Measurements from ENCODE around the gene CLCN7. TPM values are rescaled to one million over a fixed set of nuclear protein-coding genes. Genes with fewer than 3 reads are reported as not detected.
"Not testable (repeated sequence)": the region's sequence is repeated elsewhere in the genome, so short reads cannot be mapped to it uniquely, and the experiment has no call there.

Gene CLCN7
- total RNA-seq, 2 donors from 2014 or later = 27.2 to 115 TPM

DNA sequence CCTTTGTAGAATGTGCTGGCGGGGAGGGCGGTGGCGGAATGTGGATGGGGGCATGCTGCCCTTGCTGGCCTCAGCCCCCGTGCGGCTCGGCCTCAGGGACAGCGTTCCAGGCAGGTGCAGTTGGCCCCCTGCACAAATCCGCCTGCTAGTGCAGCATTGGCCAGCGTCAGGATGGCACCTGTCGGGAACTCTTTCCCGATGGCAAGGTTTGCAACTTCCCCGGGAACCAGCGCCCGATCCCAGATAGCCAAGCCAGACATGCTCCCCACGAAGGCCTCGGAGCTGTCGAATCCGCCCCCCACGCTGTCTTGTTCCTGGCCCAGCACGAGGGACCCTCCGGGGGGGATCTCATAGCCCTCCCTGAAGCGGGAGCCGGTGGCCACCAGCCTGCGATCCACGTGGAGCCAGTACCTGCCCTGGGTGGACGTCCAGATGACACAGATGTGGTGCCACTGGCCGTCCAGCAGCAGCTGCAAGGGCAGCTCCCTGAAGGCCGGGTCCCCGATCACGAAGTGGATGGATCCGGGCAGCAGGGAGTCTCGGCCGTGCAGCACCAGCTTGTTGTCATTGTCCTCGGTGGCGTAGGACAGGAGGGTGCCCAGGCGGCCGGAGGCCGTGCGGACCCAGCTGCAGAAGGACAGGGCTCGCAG, 11.1 kb upstream of the CLCN7 start:
- no peaks in the 10 kb centered on the region for H3K9me3 ChIP-seq
- H3K4me3 ChIP-seq = no peak overlapping the region
- intact Hi-C loops (cut with DNase I) = no loop called here
- 75 to 91% methylated on average over 15 to 29 of the region's 40 CpGs for WGBS, 2 donors
- H3K4me1 ChIP-seq = no peaks in the 10 kb centered on the region
- H3K27me3 ChIP-seq = no peaks in the 10 kb centered on the region
- TF ChIP-seq, protein P1, sequence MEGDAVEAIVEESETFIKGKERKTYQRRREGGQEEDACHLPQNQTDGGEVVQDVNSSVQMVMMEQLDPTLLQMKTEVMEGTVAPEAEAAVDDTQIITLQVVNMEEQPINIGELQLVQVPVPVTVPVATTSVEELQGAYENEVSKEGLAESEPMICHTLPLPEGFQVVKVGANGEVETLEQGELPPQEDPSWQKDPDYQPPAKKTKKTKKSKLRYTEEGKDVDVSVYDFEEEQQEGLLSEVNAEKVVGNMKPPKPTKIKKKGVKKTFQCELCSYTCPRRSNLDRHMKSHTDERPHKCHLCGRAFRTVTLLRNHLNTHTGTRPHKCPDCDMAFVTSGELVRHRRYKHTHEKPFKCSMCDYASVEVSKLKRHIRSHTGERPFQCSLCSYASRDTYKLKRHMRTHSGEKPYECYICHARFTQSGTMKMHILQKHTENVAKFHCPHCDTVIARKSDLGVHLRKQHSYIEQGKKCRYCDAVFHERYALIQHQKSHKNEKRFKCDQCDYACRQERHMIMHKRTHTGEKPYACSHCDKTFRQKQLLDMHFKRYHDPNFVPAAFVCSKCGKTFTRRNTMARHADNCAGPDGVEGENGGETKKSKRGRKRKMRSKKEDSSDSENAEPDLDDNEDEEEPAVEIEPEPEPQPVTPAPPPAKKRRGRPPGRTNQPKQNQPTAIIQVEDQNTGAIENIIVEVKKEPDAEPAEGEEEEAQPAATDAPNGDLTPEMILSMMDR (IDR thresholded peaks at IDR 0.05) = no peak
- no peak for TF ChIP-seq POLR2A (IDR thresholded peaks at IDR 0.05)
- H3K36me3 ChIP-seq (replicated peaks in 1 of 2; ENCODE audit: insufficient read depth in 1 of 2, low read depth in 2 of 2) = no peaks in the 10 kb centered on the region
- DNase-seq = no peak
- ATAC-seq = no peak
- no peak overlapping the region for H3K27ac ChIP-seq

DNA sequence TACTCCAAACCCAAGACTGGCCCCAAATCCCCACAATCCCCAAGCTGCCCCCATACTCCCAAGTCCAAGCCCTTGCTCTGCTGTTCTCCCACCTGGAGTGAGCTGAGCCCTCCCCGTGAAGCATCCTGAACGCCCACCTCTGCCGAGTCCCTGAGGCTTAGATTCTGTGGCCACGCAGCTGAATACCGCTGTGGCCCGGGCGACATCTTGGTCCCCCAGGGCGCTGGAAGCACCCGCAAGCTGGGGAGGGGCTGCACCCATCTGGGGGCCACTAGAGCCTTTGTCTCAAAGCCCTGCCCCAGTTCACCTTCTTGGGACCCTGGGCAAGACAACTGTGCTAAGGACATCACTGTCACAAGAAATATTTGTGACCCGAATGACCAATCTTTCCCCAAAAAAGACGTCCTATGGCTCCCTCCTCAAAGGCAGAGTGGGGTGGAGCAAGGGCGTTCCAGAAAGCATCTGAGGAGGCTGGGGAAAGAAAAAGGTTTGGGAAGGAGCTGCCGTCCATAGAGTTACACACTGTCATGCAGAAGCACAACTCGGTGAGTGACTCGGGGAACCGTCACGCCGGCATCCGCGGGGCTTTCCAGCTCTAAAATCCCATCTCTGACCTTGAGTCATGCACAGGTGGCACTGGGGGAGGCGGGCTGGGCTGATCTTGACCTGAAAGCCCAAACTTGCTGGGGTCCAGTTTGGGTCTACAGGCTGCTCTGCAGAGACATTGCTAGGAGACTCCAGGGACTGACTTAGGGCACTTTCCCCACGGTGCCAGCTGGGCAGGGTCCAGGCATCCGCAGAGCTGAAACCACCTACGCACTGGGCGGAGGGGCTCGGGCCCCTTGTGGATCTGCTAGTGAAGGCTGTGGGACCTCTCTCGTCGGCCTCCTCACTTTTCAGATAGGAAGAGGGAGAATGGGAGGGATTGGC, 7.3 kb upstream of the CLCN7 start:
- H3K4me1 ChIP-seq = no peaks in the 10 kb centered on the region
- H3K4me3 ChIP-seq = no peak overlapping the region
- no peaks in the 10 kb centered on the region for H3K27me3 ChIP-seq
- WGBS, 2 donors = 55 to 60% methylated on average over 16 to 28 of the region's 28 CpGs
- no peak for DNase-seq
- TF ChIP-seq, protein P1 (IDR thresholded peaks at IDR 0.05) = no peak
- no peak for TF ChIP-seq POLR2A (IDR thresholded peaks at IDR 0.05)
- H3K36me3 ChIP-seq (replicated peaks in 1 of 2; ENCODE audit: insufficient read depth in 1 of 2, low read depth in 2 of 2) = no peaks in the 10 kb centered on the region
- no peak overlapping the region for H3K27ac ChIP-seq
- intact Hi-C loops (cut with DNase I) = no loop called here
- ATAC-seq = no peak
- no peaks in the 10 kb centered on the region for H3K9me3 ChIP-seq

DNA sequence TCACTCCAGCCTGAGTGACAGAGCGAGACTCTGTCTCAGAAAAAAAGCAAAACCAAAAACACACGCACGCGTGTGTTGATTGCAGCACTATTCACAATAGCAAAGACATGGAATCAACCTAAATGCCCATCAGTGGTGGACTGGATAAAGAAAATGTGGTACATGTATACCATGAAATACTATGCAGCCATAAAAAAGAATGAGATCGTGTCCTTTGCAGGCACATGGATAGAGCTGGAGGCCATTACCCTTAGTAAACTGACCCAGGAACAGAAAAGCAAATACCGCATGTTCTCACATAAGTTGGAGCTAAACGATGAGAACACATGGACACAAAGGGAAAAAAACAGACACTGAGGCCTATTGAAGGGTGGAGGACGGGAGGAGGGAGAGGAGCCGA, 4.1 kb upstream of the CLCN7 start:
- WGBS, 2 donors = 85 to 90% methylated on average over 9 of the region's 9 CpGs
- DNase-seq; H3K4me3 ChIP-seq; H3K27me3 ChIP-seq; ATAC-seq; H3K36me3 ChIP-seq (replicated peaks in 1 of 2; ENCODE audit: insufficient read depth in 1 of 2, low read depth in 2 of 2); intact Hi-C loops (cut with DNase I); H3K9me3 ChIP-seq; H3K27ac ChIP-seq: not testable (repeated sequence)
- H3K4me1 ChIP-seq = peaks cover 13% of the 10 kb centered on the region

DNA sequence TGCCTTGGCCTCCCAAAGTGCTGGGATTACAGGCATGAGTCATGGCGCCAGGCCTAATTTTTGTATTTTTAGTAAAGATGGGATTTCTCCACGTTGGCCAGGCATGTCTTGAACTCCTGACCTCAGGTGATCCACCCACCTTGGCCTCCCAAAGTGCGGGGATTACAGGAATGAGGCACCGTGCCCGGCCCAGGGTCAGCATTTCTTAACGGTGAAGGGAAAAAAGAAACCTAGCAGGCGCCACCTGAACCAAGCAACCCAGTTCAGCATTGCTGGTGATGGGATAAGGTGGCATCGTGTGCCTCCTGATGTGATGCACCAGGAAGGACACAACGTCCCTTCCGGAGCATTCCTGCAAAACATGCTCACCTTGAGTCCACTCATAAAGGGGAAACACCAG, 2.2 kb upstream of the CLCN7 start:
- Histone ChIP-seq H3K27me3 (no peaks in the 10 kb centered on the region), H3K9me3 (no peaks in the 10 kb centered on the region), H3K36me3 (replicated peaks in 1 of 2; ENCODE audit: insufficient read depth in 1 of 2, low read depth in 2 of 2) (no peaks in the 10 kb centered on the region), H3K27ac (no peak overlapping the region), H3K4me1 (peaks cover 23% of the 10 kb centered on the region), H3K4me3 (no peak overlapping the region)
- TF ChIP-seq, protein P1 (IDR thresholded peaks at IDR 0.05) = no peak
- TF ChIP-seq POLR2A (IDR thresholded peaks at IDR 0.05) = no peak
- 84 to 89% methylated on average over 7 to 10 of the region's 10 CpGs for WGBS, 2 donors
- no peak for ATAC-seq
- DNase-seq = no peak
- intact Hi-C loops (cut with DNase I) = no loop called here

DNA sequence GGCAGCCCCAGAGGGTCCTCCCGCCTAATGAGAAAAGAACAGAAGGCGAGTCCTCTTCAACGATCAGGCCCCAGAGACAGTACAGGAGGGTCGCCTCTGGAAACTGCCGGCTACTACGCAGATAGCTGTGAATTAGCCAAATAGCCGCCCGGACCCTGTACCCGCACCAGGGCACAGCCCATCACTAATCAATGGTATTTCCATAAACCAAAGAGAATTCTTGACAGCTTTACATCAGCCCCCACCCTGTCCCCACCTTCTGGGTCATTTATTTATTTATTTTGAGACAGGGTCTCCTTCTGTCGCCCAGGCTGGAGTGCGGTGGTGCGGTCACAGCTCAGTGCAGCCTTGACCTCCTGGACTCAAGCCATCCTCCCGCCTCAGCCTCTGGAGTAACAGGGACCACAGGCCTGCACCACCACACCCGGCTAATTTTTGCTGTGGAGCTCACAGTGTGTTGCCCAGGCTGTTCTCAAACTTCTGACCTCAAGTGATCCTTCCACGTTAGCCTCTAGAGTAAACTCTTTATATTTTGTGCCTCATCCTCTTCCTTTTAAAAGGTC, 805 bp upstream of the CLCN7 start:
- 45 to 59% methylated on average over 15 of the region's 15 CpGs for WGBS, 2 donors
- H3K27me3 ChIP-seq = no peaks in the 10 kb centered on the region
- H3K9me3 ChIP-seq = no peaks in the 10 kb centered on the region
- H3K36me3 ChIP-seq (replicated peaks in 1 of 2; ENCODE audit: insufficient read depth in 1 of 2, low read depth in 2 of 2) = no peaks in the 10 kb centered on the region
- TF ChIP-seq, protein P1 (IDR thresholded peaks at IDR 0.05) = no peak
- TF ChIP-seq POLR2A (IDR thresholded peaks at IDR 0.05) = no peak
- ATAC-seq (no peak), DNase-seq (no peak)
- peak overlapping the region; percentile 71 to 91 for H3K4me3 ChIP-seq
- peak overlapping the region; percentile 75 to 90 (median 82) for H3K27ac ChIP-seq
- peaks cover 23% of the 10 kb centered on the region for H3K4me1 ChIP-seq
- intact Hi-C loops (cut with DNase I) = no loop called here

Measured in body of pancreas (tissue), 4 donors.